ENCODE results near the gene MSANTD7.

- TF ChIP-seq EZH2 (IDR thresholded peaks at IDR 0.05; ENCODE audit: borderline replicate concordance) = no peak
- TF ChIP-seq CTCF (IDR thresholded peaks at IDR 0.05; ENCODE audit: poor library complexity) = peak; percentile 3
Measured at GRCh38 chr10:14837757-14838581, at the start of gene MSANTD7, which contains the start of the genes CDNF and HSPA14.

Measured in hepatocyte (in vitro differentiated cells).